HCT116 (cell line): Measurements from ENCODE around the gene TBC1D2B. TPM values are rescaled to one million over a fixed set of nuclear protein-coding genes. Genes with fewer than 3 reads are reported as not detected.

Experiments used
- ATAC-seq: fragments of 200-7000 bp; cut with Tn5 transposase; 2 replicates; pipeline ENCODE4 v1.9.1; 2020; ENCODE audit warnings: mild to moderate bottlenecking, moderate library complexity
- BruUV-seq: library from RNA; stranded (reverse); fragments of 400-500 nt; replicated peaks from 2 replicates; lab custom pipeline; 2021; lab: Mats Ljungman, UMichigan
- CTCF ChIA-PET: fragments of 300-600 bp; sonication (Branson Sonifier 250); formaldehyde crosslinking; loops from one replicate; lab custom pipeline; 2021; ENCODE audit warnings: antibody characterized with exemption; lab: Charles Lee
- POLR2A ChIA-PET: fragments of 300-600, 350-600 bp; sonication (Branson Sonifier 250); formaldehyde crosslinking; loops from one replicate; lab custom pipeline; 2021; ENCODE audit warnings: antibody characterized with exemption; lab: Charles Lee
- RAD21 ChIA-PET, 2 experiments: fragments of 300-600 bp; sonication (Branson Sonifier 250); formaldehyde crosslinking; loops; one replicate each; lab custom pipeline; 2023; ENCODE audit warnings: low total read pairs in 2 of 2; ENCODE audit not compliant: uncharacterized antibody in 2 of 2, unreplicated experiment in 2 of 2, low non-redundant PET in 1 of 2; lab: Charles Lee
- DNase-seq: peaks from one replicate; pipeline ENCODE4 v3.0.0-alpha.2; 2010; ENCODE audit warnings: low read depth, low spot score
- H2AFZ ChIP-seq: fragments of 200-600 bp; shearing (Covaris generic), sonication (generic); 2 replicates; pipeline ENCODE4 v1.6.1; 2017; ENCODE audit warnings: low read depth, mixed run types, mixed read lengths, antibody characterized with exemption, low read length; ENCODE audit not compliant: poor library complexity, severe bottlenecking
- H3K27ac ChIP-seq: 2 replicates; pipeline ENCODE4 v1.5.1; 2012; ENCODE audit warnings: low read depth, low read length
- H3K27me3 ChIP-seq: fragments of 200-600 bp; sonication (generic); 2 replicates; pipeline ENCODE4 v1.6.1; 2016; ENCODE audit warnings: mixed run types, low read length, mixed read lengths; ENCODE audit not compliant: insufficient read depth
- H3K36me3 ChIP-seq, 2 experiments: fragments of 200-500 bp in 1 of 2; fragments of 200-600 bp in 1 of 2; sonication (Bioruptor generic) in 1 of 2; sonication (generic) in 1 of 2; 2 replicates each; pipeline versions ENCODE4 v1.5.1 to v1.6.1; 2014 to 2016; ENCODE audit warnings: low read length in 2 of 2, inconsistent platforms in 1 of 2, mixed read lengths in 1 of 2, mixed run types in 1 of 2; ENCODE audit not compliant: insufficient read depth in 2 of 2, control insufficient read depth in 1 of 2
- H3K4me1 ChIP-seq, 2 experiments: fragments of 200-600 bp in 1 of 2; sonication (generic) in 1 of 2; 2 replicates each; pipeline versions ENCODE4 v1.5.1 to v1.6.1; 2012 to 2017; ENCODE audit warnings: low read length in 2 of 2, inconsistent platforms in 1 of 2, mild to moderate bottlenecking in 1 of 2, mixed read lengths in 1 of 2, mixed run types in 1 of 2, moderate library complexity in 1 of 2; ENCODE audit not compliant: insufficient read depth in 2 of 2, control insufficient read depth in 1 of 2
- H3K4me2 ChIP-seq: fragments of 200-600 bp; sonication (generic); 2 replicates; pipeline ENCODE4 v1.6.1; 2017; ENCODE audit warnings: mixed run types, low read length, mixed read lengths
- H3K4me3 ChIP-seq, 2 experiments: fragments of 200-600 bp in 1 of 2; sonication (generic) in 1 of 2; replicated peaks in 1 of 2; 2 replicates each; pipeline ENCODE4 v1.5.1; 2011 to 2016; ENCODE audit warnings: low read length in 2 of 2, control low read depth in 1 of 2, low read depth in 1 of 2, mild to moderate bottlenecking in 1 of 2, mixed read lengths in 1 of 2, mixed run types in 1 of 2
- H3K79me2 ChIP-seq: fragments of 200-600 bp; sonication (generic); 2 replicates; pipeline ENCODE4 v1.6.1; 2017; ENCODE audit warnings: mild to moderate bottlenecking, mixed run types, low read length, moderate library complexity, mixed read lengths; ENCODE audit not compliant: insufficient read depth
- H3K9ac ChIP-seq: fragments of 200-600 bp; sonication (generic); 2 replicates; pipeline ENCODE4 v1.6.1; 2016; ENCODE audit warnings: low read length, mixed read lengths
- H3K9me2 ChIP-seq: fragments of 200-600 bp; sonication (generic), shearing (Covaris generic); 2 replicates; pipeline ENCODE4 v1.6.1; 2017; ENCODE audit warnings: mixed run types, mild to moderate bottlenecking, moderate library complexity; ENCODE audit not compliant: insufficient read depth
- H3K9me3 ChIP-seq, 2 experiments: fragments of 200-500 bp in 1 of 2; fragments of 200-600 bp in 1 of 2; sonication (Bioruptor generic) in 1 of 2; sonication (generic) in 1 of 2; 2 replicates each; pipeline ENCODE4 v1.6.1; 2014 to 2017; ENCODE audit warnings: low read length in 2 of 2, mixed read lengths in 2 of 2, inconsistent platforms in 1 of 2, low read depth in 1 of 2, mild to moderate bottlenecking in 1 of 2, mixed run types in 1 of 2, moderate library complexity in 1 of 2; ENCODE audit not compliant: control insufficient read depth in 1 of 2, insufficient read depth in 1 of 2
- H4K20me1 ChIP-seq: fragments of 200-600 bp; sonication (generic), shearing (Covaris generic); 2 replicates; pipeline ENCODE4 v1.6.1; 2017; ENCODE audit warnings: mixed run types, mild to moderate bottlenecking, moderate library complexity; ENCODE audit not compliant: insufficient read depth
- CBX3 ChIP-seq: IDR thresholded peaks from 2 replicates; pipeline ENCODE4 v1.6.1; 2012; ENCODE audit warnings: low read depth
- CEBPB ChIP-seq: IDR thresholded peaks from 2 replicates; pipeline ENCODE4 v1.6.1; 2012; ENCODE audit warnings: low read depth
- ELF1 ChIP-seq: IDR thresholded peaks from 2 replicates; pipeline ENCODE4 v1.6.1; 2012; ENCODE audit warnings: low read depth, borderline replicate concordance
- EZH2 ChIP-seq: fragments of 200-600 bp; sonication (generic); IDR thresholded peaks from 2 replicates; pipeline ENCODE4 v1.6.1; 2017; ENCODE audit warnings: antibody characterized with exemption, mixed run types
- EZH2phosphoT487 ChIP-seq: fragments of 200-600 bp; IDR thresholded peaks from 2 replicates; pipeline ENCODE4 v1.6.1; 2018; ENCODE audit warnings: antibody characterized with exemption, borderline replicate concordance
- FOSL1 ChIP-seq: IDR thresholded peaks from 2 replicates; pipeline ENCODE4 v1.6.1; 2012; ENCODE audit warnings: low read depth
- POLR2AphosphoS5 ChIP-seq: IDR thresholded peaks from 2 replicates; pipeline ENCODE4 v1.6.1; 2011; ENCODE audit warnings: mild to moderate bottlenecking, low read depth, low read length, moderate library complexity
- SIN3A ChIP-seq: IDR thresholded peaks from 2 replicates; pipeline ENCODE4 v1.6.1; 2012; ENCODE audit warnings: low read depth
- SP1 ChIP-seq: IDR thresholded peaks from 2 replicates; pipeline ENCODE4 v1.6.1; 2012; ENCODE audit warnings: low read depth
- SRF ChIP-seq: IDR thresholded peaks from 2 replicates; pipeline ENCODE4 v1.6.1; 2012; ENCODE audit warnings: low read depth
- TCF7L2 ChIP-seq: IDR thresholded peaks from 2 replicates; pipeline ENCODE4 v1.7.0; 2011; ENCODE audit warnings: borderline replicate concordance, inconsistent platforms; ENCODE audit not compliant: insufficient read depth, insufficient read length; ENCODE audit errors: extremely low read depth
- YY1 ChIP-seq: IDR thresholded peaks from 2 replicates; pipeline ENCODE4 v1.6.1; 2011; ENCODE audit warnings: low read length, low read depth, moderate library complexity, mild to moderate bottlenecking; ENCODE audit not compliant: insufficient replicate concordance; ENCODE audit errors: extremely low read depth
- ZFX ChIP-seq: fragments of 450-650 bp; IDR thresholded peaks from 2 replicates; pipeline ENCODE4 v1.6.1; 2017
- ZNF274 ChIP-seq: fragments of 200-500 bp; sonication (Bioruptor generic); IDR thresholded peaks from 2 replicates; pipeline ENCODE4 v1.6.1; 2014; ENCODE audit warnings: mild to moderate bottlenecking, low read depth, low read length, inconsistent platforms
- intact Hi-C: fragments of 100-400 bp; cut with micrococcal nuclease; formaldehyde crosslinking; loops from 2 replicates; pipeline ENCODE4 v1.10.0; 2022
- total RNA-seq: library from RNA; stranded (reverse); gene quantifications from one replicate; pipeline ENCODE4 v1.2.1, GENCODE V29; 2021; ENCODE audit not compliant: unreplicated experiment
- TF ChIP-seq, protein P1 (sequence below): IDR thresholded peaks from 2 replicates; pipeline ENCODE4 v1.6.1; 2012
- TF ChIP-seq, protein P2 (sequence below): IDR thresholded peaks from 2 replicates; pipeline ENCODE4 v1.6.1; 2012
- TF ChIP-seq, protein P3 (sequence below): IDR thresholded peaks from 2 replicates; pipeline ENCODE4 v1.6.1; 2011; ENCODE audit warnings: mild to moderate bottlenecking, low read length, moderate library complexity; ENCODE audit not compliant: insufficient replicate concordance; ENCODE audit errors: extremely low read depth
- TF ChIP-seq, protein P4 (sequence below): IDR thresholded peaks from 2 replicates; pipeline ENCODE4 v1.6.1; 2012; ENCODE audit warnings: low read depth

The TBC1D2B gene
- total RNA-seq, 1 experiment from 2014 or later = 16.6 TPM

DNA sequence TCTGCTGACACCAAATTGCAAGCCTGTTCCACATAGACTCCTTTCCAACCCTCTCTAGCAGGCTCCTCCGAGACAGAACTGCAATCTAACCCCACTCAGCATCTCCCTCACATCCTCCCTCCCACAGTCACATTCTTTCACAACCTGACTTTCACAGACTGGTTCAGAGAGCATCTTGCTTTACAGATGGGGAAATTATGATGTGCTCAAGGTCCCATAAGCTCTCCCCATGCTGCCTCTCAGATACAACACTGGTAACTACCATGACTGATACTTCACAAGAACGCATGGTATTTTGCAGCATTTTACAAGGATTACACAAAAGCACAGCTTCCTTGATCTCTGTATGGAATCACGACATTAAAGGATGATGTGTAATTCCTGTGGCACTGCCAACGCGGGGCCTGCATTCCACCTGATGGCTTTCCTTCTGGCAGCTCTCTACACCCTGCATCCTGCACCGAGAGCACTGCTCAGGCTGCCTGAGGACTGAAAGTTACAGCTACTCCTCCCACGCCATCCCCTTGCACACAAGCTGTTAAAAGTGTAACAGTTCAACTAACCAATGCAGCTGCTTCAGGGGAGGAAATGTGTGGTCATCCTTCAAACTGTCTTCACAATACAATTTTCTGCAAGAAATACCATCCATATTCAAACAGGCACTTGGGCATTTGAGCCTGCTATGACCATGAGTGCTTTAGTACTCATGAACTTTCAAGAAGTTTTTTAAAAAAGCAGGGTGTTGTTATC lies 27.6 kb downstream of the TBC1D2B start:
- no peaks in the 10 kb centered on the region for H3K9me2 ChIP-seq
- no TSS peak for BruUV-seq
- no peaks in the 10 kb centered on the region for H3K27me3 ChIP-seq
- no peak for TF ChIP-seq FOSL1
- no peak for TF ChIP-seq TCF7L2
- TF ChIP-seq YY1 = no peak
- TF ChIP-seq, protein P1, sequence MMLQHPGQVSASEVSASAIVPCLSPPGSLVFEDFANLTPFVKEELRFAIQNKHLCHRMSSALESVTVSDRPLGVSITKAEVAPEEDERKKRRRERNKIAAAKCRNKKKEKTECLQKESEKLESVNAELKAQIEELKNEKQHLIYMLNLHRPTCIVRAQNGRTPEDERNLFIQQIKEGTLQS = no peak
- no peak for TF ChIP-seq CEBPB
- no peak for TF ChIP-seq ELF1
- TF ChIP-seq, protein P2, sequence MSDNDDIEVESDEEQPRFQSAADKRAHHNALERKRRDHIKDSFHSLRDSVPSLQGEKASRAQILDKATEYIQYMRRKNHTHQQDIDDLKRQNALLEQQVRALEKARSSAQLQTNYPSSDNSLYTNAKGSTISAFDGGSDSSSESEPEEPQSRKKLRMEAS = no peak
- no peak for TF ChIP-seq EZH2phosphoT487
- TF ChIP-seq, protein P3, sequence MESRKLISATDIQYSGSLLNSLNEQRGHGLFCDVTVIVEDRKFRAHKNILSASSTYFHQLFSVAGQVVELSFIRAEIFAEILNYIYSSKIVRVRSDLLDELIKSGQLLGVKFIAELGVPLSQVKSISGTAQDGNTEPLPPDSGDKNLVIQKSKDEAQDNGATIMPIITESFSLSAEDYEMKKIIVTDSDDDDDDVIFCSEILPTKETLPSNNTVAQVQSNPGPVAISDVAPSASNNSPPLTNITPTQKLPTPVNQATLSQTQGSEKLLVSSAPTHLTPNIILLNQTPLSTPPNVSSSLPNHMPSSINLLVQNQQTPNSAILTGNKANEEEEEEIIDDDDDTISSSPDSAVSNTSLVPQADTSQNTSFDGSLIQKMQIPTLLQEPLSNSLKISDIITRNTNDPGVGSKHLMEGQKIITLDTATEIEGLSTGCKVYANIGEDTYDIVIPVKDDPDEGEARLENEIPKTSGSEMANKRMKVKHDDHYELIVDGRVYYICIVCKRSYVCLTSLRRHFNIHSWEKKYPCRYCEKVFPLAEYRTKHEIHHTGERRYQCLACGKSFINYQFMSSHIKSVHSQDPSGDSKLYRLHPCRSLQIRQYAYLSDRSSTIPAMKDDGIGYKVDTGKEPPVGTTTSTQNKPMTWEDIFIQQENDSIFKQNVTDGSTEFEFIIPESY = no peak
- TF ChIP-seq SRF = no peak
- TF ChIP-seq ZNF274 = no peak
- TF ChIP-seq SIN3A = no peak
- TF ChIP-seq SP1 = no peak
- no peak for TF ChIP-seq EZH2
- TF ChIP-seq POLR2AphosphoS5 = no peak
- TF ChIP-seq, protein P4, sequence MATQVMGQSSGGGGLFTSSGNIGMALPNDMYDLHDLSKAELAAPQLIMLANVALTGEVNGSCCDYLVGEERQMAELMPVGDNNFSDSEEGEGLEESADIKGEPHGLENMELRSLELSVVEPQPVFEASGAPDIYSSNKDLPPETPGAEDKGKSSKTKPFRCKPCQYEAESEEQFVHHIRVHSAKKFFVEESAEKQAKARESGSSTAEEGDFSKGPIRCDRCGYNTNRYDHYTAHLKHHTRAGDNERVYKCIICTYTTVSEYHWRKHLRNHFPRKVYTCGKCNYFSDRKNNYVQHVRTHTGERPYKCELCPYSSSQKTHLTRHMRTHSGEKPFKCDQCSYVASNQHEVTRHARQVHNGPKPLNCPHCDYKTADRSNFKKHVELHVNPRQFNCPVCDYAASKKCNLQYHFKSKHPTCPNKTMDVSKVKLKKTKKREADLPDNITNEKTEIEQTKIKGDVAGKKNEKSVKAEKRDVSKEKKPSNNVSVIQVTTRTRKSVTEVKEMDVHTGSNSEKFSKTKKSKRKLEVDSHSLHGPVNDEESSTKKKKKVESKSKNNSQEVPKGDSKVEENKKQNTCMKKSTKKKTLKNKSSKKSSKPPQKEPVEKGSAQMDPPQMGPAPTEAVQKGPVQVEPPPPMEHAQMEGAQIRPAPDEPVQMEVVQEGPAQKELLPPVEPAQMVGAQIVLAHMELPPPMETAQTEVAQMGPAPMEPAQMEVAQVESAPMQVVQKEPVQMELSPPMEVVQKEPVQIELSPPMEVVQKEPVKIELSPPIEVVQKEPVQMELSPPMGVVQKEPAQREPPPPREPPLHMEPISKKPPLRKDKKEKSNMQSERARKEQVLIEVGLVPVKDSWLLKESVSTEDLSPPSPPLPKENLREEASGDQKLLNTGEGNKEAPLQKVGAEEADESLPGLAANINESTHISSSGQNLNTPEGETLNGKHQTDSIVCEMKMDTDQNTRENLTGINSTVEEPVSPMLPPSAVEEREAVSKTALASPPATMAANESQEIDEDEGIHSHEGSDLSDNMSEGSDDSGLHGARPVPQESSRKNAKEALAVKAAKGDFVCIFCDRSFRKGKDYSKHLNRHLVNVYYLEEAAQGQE = no peak
- TF ChIP-seq CBX3 = no peak
- no peak for TF ChIP-seq ZFX
- ChIA-PET POLR2A (no interaction called here), CTCF (no interaction called here), RAD21 (no interaction called here)
- intact Hi-C loops = no loop called here
- no peak overlapping the region for H3K4me2 ChIP-seq
- no peaks in the 10 kb centered on the region for H4K20me1 ChIP-seq
- no peak for DNase-seq
- H3K4me1 ChIP-seq = peaks cover 7 to 8% of the 10 kb centered on the region in 2 experiments
- no peak overlapping the region for H2AFZ ChIP-seq
- H3K79me2 ChIP-seq = no peaks in the 10 kb centered on the region
- no peak overlapping the region for H3K9ac ChIP-seq
- no peaks in the 10 kb centered on the region for H3K36me3 ChIP-seq
- no peak overlapping the region for H3K4me3 ChIP-seq
- H3K9me3 ChIP-seq = no peaks in the 10 kb centered on the region
- no peak overlapping the region for H3K27ac ChIP-seq
- no peak for ATAC-seq
